ENCODE data around the gene GPR161.

DNA sequence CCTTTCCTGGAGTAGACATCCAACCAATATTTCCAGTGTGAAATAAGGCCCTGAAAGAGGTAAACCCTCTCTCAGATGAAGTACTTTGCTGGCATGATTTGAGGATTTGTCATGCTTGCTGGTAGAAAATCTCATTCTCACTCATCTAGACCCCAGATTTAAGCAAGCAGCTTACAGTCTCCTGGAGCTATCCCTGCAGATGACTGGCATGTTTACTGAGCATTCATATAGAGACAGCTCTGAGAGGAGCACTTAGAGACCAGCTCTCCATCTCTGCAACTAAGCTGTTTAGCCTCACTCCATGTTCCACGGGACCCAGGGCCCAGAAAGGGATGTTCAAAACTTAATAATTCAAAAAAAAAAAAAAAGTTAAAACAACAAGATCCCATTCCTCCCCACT is 34.2 kb downstream of the GPR161 start:
- TF ChIP-seq, protein P1, sequence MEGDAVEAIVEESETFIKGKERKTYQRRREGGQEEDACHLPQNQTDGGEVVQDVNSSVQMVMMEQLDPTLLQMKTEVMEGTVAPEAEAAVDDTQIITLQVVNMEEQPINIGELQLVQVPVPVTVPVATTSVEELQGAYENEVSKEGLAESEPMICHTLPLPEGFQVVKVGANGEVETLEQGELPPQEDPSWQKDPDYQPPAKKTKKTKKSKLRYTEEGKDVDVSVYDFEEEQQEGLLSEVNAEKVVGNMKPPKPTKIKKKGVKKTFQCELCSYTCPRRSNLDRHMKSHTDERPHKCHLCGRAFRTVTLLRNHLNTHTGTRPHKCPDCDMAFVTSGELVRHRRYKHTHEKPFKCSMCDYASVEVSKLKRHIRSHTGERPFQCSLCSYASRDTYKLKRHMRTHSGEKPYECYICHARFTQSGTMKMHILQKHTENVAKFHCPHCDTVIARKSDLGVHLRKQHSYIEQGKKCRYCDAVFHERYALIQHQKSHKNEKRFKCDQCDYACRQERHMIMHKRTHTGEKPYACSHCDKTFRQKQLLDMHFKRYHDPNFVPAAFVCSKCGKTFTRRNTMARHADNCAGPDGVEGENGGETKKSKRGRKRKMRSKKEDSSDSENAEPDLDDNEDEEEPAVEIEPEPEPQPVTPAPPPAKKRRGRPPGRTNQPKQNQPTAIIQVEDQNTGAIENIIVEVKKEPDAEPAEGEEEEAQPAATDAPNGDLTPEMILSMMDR (IDR thresholded peaks at IDR 0.05): no peak
- no peak for TF ChIP-seq ZFX (IDR thresholded peaks at IDR 0.05; ENCODE audit: borderline replicate concordance)

All from 22Rv1 (cell line).